ENCODE results near the gene MYO1B.

GRCh38 chr2:191202209-191202721, 42.9 kb upstream of the MYO1B start:
- TF ChIP-seq POLR2AphosphoS5 (IDR thresholded peaks at IDR 0.05; ENCODE audit: low read depth, low read length), result no peak
- TF ChIP-seq TAF1 (IDR thresholded peaks at IDR 0.05; ENCODE audit: low read depth, low read length), result no peak
